ENCODE measurements around the gene FAM181A. TPM values are rescaled to one million over a fixed set of nuclear protein-coding genes. Genes with fewer than 3 reads are reported as not detected.

The FAM181A gene
- total and polyA plus RNA-seq, 4 donors, result 1.9 to 4.0 (median 3.3) TPM

GRCh38 chr14:93943052-93943451, 15.9 kb downstream of the FAM181A start:
- H3K27me3 ChIP-seq (ENCODE audit: control insufficient read depth in 3 of 3, insufficient read depth in 3 of 3, low read length in 2 of 3), result peaks cover 0 to 18% (median 17%) of the 10 kb centered on the region in 3 donors
- H3K4me3 ChIP-seq, result no peak overlapping the region
- no peak overlapping the region for H3K9ac ChIP-seq (ENCODE audit: insufficient read depth in 1 of 2, low read length in 2 of 2)
- peaks cover 0 to 6% (median 0%) of the 10 kb centered on the region in 4 donors for H3K9me3 ChIP-seq (ENCODE audit: control insufficient read depth in 4 of 4, insufficient read depth in 3 of 4, low read length in 3 of 4)
- peaks cover 0 to 5% (median 0%) of the 10 kb centered on the region in 5 donors for H3K4me1 ChIP-seq (ENCODE audit: control insufficient read depth in 5 of 5, insufficient read depth in 5 of 5, low read length in 5 of 5)
- WGBS, 2 donors, result 91 to 95% methylated on average over 10 of the region's 10 CpGs
- ATAC-seq (ENCODE audit: insufficient read depth, low FRiP score) (no peak), DNase-seq (no peak)
- no peaks in the 10 kb centered on the region for H3K36me3 ChIP-seq (ENCODE audit: control insufficient read depth in 4 of 4, insufficient read depth in 4 of 4, low read length in 4 of 4)
- no peak overlapping the region for H3K27ac ChIP-seq (ENCODE audit: low read depth in 1 of 2, low read length in 1 of 2)
- TF ChIP-seq CTCF (IDR thresholded peaks at IDR 0.05; ENCODE audit: control extremely low read depth, extremely low read depth), result no peak

DNA sequence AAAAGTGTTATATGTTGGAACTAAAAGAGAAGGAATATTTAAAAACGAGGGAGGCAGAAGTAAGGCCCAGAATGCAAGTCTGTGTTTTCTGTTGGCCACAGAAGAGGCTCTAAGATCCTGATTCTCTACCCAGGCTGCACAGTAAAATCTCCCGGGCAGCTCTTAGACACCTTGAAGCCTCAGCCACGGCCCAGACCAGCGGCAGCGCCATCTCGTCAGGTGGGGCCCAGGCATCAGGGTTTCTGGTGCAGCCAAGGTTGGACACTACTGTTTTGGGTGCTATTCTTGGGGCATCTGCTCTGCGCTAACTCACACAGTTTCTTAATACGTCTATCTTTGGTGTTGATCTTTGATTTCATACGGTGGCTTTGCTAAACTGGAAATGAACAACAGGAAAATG, 16.8 kb downstream of the FAM181A start:
- H3K4me1 ChIP-seq (ENCODE audit: control insufficient read depth in 5 of 5, insufficient read depth in 5 of 5, low read length in 5 of 5), result peaks cover 0 to 5% (median 0%) of the 10 kb centered on the region in 5 donors
- H3K9ac ChIP-seq (ENCODE audit: insufficient read depth in 1 of 2, low read length in 2 of 2), result no peak overlapping the region
- H3K27me3 ChIP-seq (ENCODE audit: control insufficient read depth in 3 of 3, insufficient read depth in 3 of 3, low read length in 2 of 3), result peaks cover 0 to 13% (median 9%) of the 10 kb centered on the region in 3 donors
- ATAC-seq (ENCODE audit: insufficient read depth, low FRiP score) (no peak), DNase-seq (no peak)
- H3K36me3 ChIP-seq (ENCODE audit: control insufficient read depth in 4 of 4, insufficient read depth in 4 of 4, low read length in 4 of 4), result no peaks in the 10 kb centered on the region
- TF ChIP-seq CTCF (IDR thresholded peaks at IDR 0.05; ENCODE audit: control extremely low read depth, extremely low read depth), result no peak
- 83 to 87% methylated on average over 9 of the region's 9 CpGs for WGBS, 2 donors
- H3K4me3 ChIP-seq, result no peak overlapping the region
- peak overlapping the region in 1 of 2 donors; percentile 78 for H3K27ac ChIP-seq (ENCODE audit: low read depth in 1 of 2, low read length in 1 of 2)
- H3K9me3 ChIP-seq (ENCODE audit: control insufficient read depth in 4 of 4, insufficient read depth in 3 of 4, low read length in 3 of 4), result peaks cover 0 to 5% (median 0%) of the 10 kb centered on the region in 4 donors

DNA sequence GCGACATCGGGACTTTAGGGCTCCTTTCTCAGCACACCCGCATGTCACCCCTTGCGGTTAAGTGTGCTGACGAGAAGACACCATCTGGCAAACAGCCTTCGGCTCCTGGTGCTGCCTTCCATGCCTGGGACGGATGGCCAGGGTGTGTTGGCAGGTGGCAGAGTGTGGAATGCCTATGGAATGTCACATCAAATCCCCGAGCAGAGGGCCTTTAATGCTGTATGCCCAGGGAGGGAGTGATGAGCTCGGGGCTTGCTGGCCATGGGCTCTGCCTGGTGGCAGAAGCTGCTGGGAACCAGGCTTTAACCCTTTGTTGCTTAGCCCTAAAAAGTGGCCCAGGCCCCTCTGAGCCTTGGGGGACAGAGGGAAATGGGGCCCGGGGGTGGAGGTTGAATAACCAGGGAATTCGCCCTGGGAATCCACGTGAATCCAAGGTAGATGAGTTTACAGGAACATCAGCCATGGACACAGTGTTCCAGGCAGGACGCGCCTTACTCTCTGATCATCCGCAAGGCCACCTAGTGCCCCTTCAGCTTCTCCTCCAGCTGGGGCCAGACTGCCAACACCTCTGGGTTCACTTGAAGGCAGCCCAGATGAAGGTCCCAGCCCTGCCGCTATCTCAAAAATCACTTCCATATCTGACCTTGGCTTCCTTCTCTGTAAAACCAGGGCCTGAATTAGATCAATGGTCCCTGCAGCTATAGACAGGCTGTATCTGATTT, 17.4 kb downstream of the FAM181A start:
- peak overlapping the region in 1 of 2 donors; percentile 78 for H3K27ac ChIP-seq (ENCODE audit: low read depth in 1 of 2, low read length in 1 of 2)
- no peak overlapping the region for H3K9ac ChIP-seq (ENCODE audit: insufficient read depth in 1 of 2, low read length in 2 of 2)

More for the DNA sequence above, 17.4 kb downstream of the FAM181A start:
- TF ChIP-seq CTCF (IDR thresholded peaks at IDR 0.05; ENCODE audit: control extremely low read depth, extremely low read depth), result no peak
- Histone ChIP-seq H3K4me3 (no peak overlapping the region), H3K36me3 (ENCODE audit: control insufficient read depth in 4 of 4, insufficient read depth in 4 of 4, low read length in 4 of 4) (no peaks in the 10 kb centered on the region), H3K4me1 (ENCODE audit: control insufficient read depth in 5 of 5, insufficient read depth in 5 of 5, low read length in 5 of 5) (peaks cover 0 to under 1% (median 0%) of the 10 kb centered on the region in 5 donors), H3K9me3 (ENCODE audit: control insufficient read depth in 4 of 4, insufficient read depth in 3 of 4, low read length in 3 of 4) (no peaks in the 10 kb centered on the region), H3K27me3 (ENCODE audit: control insufficient read depth in 3 of 3, insufficient read depth in 3 of 3, low read length in 2 of 3) (peaks cover 0 to 11% (median 8%) of the 10 kb centered on the region in 3 donors)
- ATAC-seq (ENCODE audit: insufficient read depth, low FRiP score) (no peak), DNase-seq (no peak)
- WGBS, 2 donors, result 84 to 90% methylated on average over 16 of the region's 16 CpGs
